MM.1S (cell line): ENCODE data around the gene ASIC1.

Source experiments
- EZH2 ChIP-seq: fragments of 300-600 bp; sonication (generic); optimal IDR thresholded peaks from 2 replicates; pipeline ENCODE3; 2017; ENCODE audit warnings: low read depth, mild to moderate bottlenecking, antibody characterized with exemption, low read length, mixed read lengths
- TF ChIP-seq, protein P1 (sequence below): fragments of 300-600 bp; sonication (generic); IDR thresholded peaks from 2 replicates; pipeline ENCODE4 v1.5.1; 2016; ENCODE audit warnings: antibody characterized with exemption, low read length, mixed read lengths

DNA sequence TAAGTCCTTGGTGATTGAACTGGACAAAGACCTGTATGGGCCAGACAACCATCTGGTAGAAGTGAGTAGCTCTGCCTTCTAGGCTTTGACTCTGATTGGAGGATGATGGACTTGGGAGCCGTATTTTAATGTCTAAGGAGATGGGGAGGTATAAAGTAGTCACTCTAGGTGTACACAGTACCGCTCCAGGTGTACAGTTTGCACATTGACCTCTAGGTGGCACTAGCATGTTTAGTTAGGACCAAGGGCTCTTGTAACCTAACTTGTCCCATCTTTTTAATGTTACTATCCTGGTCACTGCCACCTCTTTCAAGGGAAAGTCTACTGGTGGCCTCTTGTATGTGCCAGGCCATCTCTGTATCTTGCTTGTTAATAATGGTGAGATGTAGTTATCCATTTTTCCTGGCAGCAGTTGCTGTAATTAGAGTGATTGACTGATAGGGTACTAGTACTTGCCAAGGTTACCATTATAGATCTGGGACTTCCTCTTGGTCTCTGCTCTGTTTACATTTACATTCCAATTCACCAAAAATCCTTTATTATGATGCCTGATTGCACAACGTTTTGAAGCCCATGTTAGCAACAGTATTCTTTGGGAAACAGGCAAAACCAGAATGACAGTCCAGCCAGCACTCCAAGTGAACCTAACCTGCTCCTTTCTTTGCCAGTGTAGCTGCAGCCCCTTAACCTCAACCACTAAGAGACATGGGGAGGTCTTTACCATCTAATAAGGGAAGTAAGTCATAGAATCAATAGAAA is 31.4 kb downstream of the ASIC1 start:
- TF ChIP-seq EZH2: no peak
- TF ChIP-seq, protein P1, sequence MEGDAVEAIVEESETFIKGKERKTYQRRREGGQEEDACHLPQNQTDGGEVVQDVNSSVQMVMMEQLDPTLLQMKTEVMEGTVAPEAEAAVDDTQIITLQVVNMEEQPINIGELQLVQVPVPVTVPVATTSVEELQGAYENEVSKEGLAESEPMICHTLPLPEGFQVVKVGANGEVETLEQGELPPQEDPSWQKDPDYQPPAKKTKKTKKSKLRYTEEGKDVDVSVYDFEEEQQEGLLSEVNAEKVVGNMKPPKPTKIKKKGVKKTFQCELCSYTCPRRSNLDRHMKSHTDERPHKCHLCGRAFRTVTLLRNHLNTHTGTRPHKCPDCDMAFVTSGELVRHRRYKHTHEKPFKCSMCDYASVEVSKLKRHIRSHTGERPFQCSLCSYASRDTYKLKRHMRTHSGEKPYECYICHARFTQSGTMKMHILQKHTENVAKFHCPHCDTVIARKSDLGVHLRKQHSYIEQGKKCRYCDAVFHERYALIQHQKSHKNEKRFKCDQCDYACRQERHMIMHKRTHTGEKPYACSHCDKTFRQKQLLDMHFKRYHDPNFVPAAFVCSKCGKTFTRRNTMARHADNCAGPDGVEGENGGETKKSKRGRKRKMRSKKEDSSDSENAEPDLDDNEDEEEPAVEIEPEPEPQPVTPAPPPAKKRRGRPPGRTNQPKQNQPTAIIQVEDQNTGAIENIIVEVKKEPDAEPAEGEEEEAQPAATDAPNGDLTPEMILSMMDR: peak; percentile 88
